HCT116 (cell line): ENCODE results near the gene LHPP. TPM values are rescaled to one million over a fixed set of nuclear protein-coding genes. Genes with fewer than 3 reads are reported as not detected.

ENCODE experiments used
- ATAC-seq: fragments of 200-7000 bp; cut with Tn5 transposase; 2 replicates; pipeline ENCODE4 v1.9.1; 2020; ENCODE audit warnings: mild to moderate bottlenecking, moderate library complexity
- BruUV-seq: library from RNA; stranded (reverse); fragments of 400-500 nt; replicated peaks from 2 replicates; lab custom pipeline; 2021; lab: Mats Ljungman, UMichigan
- CTCF ChIA-PET: fragments of 300-600 bp; sonication (Branson Sonifier 250); formaldehyde crosslinking; loops from one replicate; lab custom pipeline; 2021; ENCODE audit warnings: antibody characterized with exemption; lab: Charles Lee
- POLR2A ChIA-PET: fragments of 300-600, 350-600 bp; sonication (Branson Sonifier 250); formaldehyde crosslinking; loops from one replicate; lab custom pipeline; 2021; ENCODE audit warnings: antibody characterized with exemption; lab: Charles Lee
- RAD21 ChIA-PET, 2 experiments: fragments of 300-600 bp; sonication (Branson Sonifier 250); formaldehyde crosslinking; loops; one replicate each; lab custom pipeline; 2023; ENCODE audit warnings: low total read pairs in 2 of 2; ENCODE audit not compliant: uncharacterized antibody in 2 of 2, unreplicated experiment in 2 of 2, low non-redundant PET in 1 of 2; lab: Charles Lee
- DNase-seq: peaks from one replicate; pipeline ENCODE4 v3.0.0-alpha.2; 2010; ENCODE audit warnings: low read depth, low spot score
- H2AFZ ChIP-seq: fragments of 200-600 bp; shearing (Covaris generic), sonication (generic); 2 replicates; pipeline ENCODE4 v1.6.1; 2017; ENCODE audit warnings: low read depth, mixed run types, mixed read lengths, antibody characterized with exemption, low read length; ENCODE audit not compliant: poor library complexity, severe bottlenecking
- H3K27ac ChIP-seq: 2 replicates; pipeline ENCODE4 v1.5.1; 2012; ENCODE audit warnings: low read depth, low read length
- H3K27me3 ChIP-seq: fragments of 200-600 bp; sonication (generic); 2 replicates; pipeline ENCODE4 v1.6.1; 2016; ENCODE audit warnings: mixed run types, low read length, mixed read lengths; ENCODE audit not compliant: insufficient read depth
- H3K36me3 ChIP-seq, 2 experiments: fragments of 200-500 bp in 1 of 2; fragments of 200-600 bp in 1 of 2; sonication (Bioruptor generic) in 1 of 2; sonication (generic) in 1 of 2; 2 replicates each; pipeline versions ENCODE4 v1.5.1 to v1.6.1; 2014 to 2016; ENCODE audit warnings: low read length in 2 of 2, inconsistent platforms in 1 of 2, mixed read lengths in 1 of 2, mixed run types in 1 of 2; ENCODE audit not compliant: insufficient read depth in 2 of 2, control insufficient read depth in 1 of 2
- H3K4me1 ChIP-seq, 2 experiments: fragments of 200-600 bp in 1 of 2; sonication (generic) in 1 of 2; 2 replicates each; pipeline versions ENCODE4 v1.5.1 to v1.6.1; 2012 to 2017; ENCODE audit warnings: low read length in 2 of 2, inconsistent platforms in 1 of 2, mild to moderate bottlenecking in 1 of 2, mixed read lengths in 1 of 2, mixed run types in 1 of 2, moderate library complexity in 1 of 2; ENCODE audit not compliant: insufficient read depth in 2 of 2, control insufficient read depth in 1 of 2
- H3K4me2 ChIP-seq: fragments of 200-600 bp; sonication (generic); 2 replicates; pipeline ENCODE4 v1.6.1; 2017; ENCODE audit warnings: mixed run types, low read length, mixed read lengths
- H3K4me3 ChIP-seq, 2 experiments: fragments of 200-600 bp in 1 of 2; sonication (generic) in 1 of 2; replicated peaks in 1 of 2; 2 replicates each; pipeline ENCODE4 v1.5.1; 2011 to 2016; ENCODE audit warnings: low read length in 2 of 2, control low read depth in 1 of 2, low read depth in 1 of 2, mild to moderate bottlenecking in 1 of 2, mixed read lengths in 1 of 2, mixed run types in 1 of 2
- H3K79me2 ChIP-seq: fragments of 200-600 bp; sonication (generic); 2 replicates; pipeline ENCODE4 v1.6.1; 2017; ENCODE audit warnings: mild to moderate bottlenecking, mixed run types, low read length, moderate library complexity, mixed read lengths; ENCODE audit not compliant: insufficient read depth
- H3K9ac ChIP-seq: fragments of 200-600 bp; sonication (generic); 2 replicates; pipeline ENCODE4 v1.6.1; 2016; ENCODE audit warnings: low read length, mixed read lengths
- H3K9me2 ChIP-seq: fragments of 200-600 bp; sonication (generic), shearing (Covaris generic); 2 replicates; pipeline ENCODE4 v1.6.1; 2017; ENCODE audit warnings: mixed run types, mild to moderate bottlenecking, moderate library complexity; ENCODE audit not compliant: insufficient read depth
- H3K9me3 ChIP-seq, 2 experiments: fragments of 200-500 bp in 1 of 2; fragments of 200-600 bp in 1 of 2; sonication (Bioruptor generic) in 1 of 2; sonication (generic) in 1 of 2; 2 replicates each; pipeline ENCODE4 v1.6.1; 2014 to 2017; ENCODE audit warnings: low read length in 2 of 2, mixed read lengths in 2 of 2, inconsistent platforms in 1 of 2, low read depth in 1 of 2, mild to moderate bottlenecking in 1 of 2, mixed run types in 1 of 2, moderate library complexity in 1 of 2; ENCODE audit not compliant: control insufficient read depth in 1 of 2, insufficient read depth in 1 of 2
- H4K20me1 ChIP-seq: fragments of 200-600 bp; sonication (generic), shearing (Covaris generic); 2 replicates; pipeline ENCODE4 v1.6.1; 2017; ENCODE audit warnings: mixed run types, mild to moderate bottlenecking, moderate library complexity; ENCODE audit not compliant: insufficient read depth
- ATF3 ChIP-seq: IDR thresholded peaks from 2 replicates; pipeline ENCODE4 v1.6.1; 2012
- CEBPB ChIP-seq: IDR thresholded peaks from 2 replicates; pipeline ENCODE4 v1.6.1; 2012; ENCODE audit warnings: low read depth
- EGR1 ChIP-seq: IDR thresholded peaks from 2 replicates; pipeline ENCODE4 v1.6.1; 2012; ENCODE audit warnings: low read depth
- ELF1 ChIP-seq: IDR thresholded peaks from 2 replicates; pipeline ENCODE4 v1.6.1; 2012; ENCODE audit warnings: low read depth, borderline replicate concordance
- EZH2 ChIP-seq: fragments of 200-600 bp; sonication (generic); IDR thresholded peaks from 2 replicates; pipeline ENCODE4 v1.6.1; 2017; ENCODE audit warnings: antibody characterized with exemption, mixed run types
- EZH2phosphoT487 ChIP-seq: fragments of 200-600 bp; IDR thresholded peaks from 2 replicates; pipeline ENCODE4 v1.6.1; 2018; ENCODE audit warnings: antibody characterized with exemption, borderline replicate concordance
- JUND ChIP-seq: IDR thresholded peaks from 2 replicates; pipeline ENCODE4 v1.6.1; 2012
- MAX ChIP-seq: IDR thresholded peaks from 2 replicates; pipeline ENCODE4 v1.6.1; 2012
- POLR2A ChIP-seq: IDR thresholded peaks from 2 replicates; pipeline ENCODE4 v1.7.0; 2011; ENCODE audit warnings: borderline replicate concordance; ENCODE audit not compliant: insufficient read depth, insufficient read length; ENCODE audit errors: extremely low read depth
- RAD21 ChIP-seq: IDR thresholded peaks from 2 replicates; pipeline ENCODE4 v1.6.1; 2012; ENCODE audit warnings: low read depth, mild to moderate bottlenecking
- REST ChIP-seq: IDR thresholded peaks from 2 replicates; pipeline ENCODE4 v1.6.1; 2012; ENCODE audit warnings: low read depth
- SIN3A ChIP-seq: IDR thresholded peaks from 2 replicates; pipeline ENCODE4 v1.6.1; 2012; ENCODE audit warnings: low read depth
- SP1 ChIP-seq: IDR thresholded peaks from 2 replicates; pipeline ENCODE4 v1.6.1; 2012; ENCODE audit warnings: low read depth
- SRF ChIP-seq: IDR thresholded peaks from 2 replicates; pipeline ENCODE4 v1.6.1; 2012; ENCODE audit warnings: low read depth
- TCF7L2 ChIP-seq: IDR thresholded peaks from 2 replicates; pipeline ENCODE4 v1.7.0; 2011; ENCODE audit warnings: borderline replicate concordance, inconsistent platforms; ENCODE audit not compliant: insufficient read depth, insufficient read length; ENCODE audit errors: extremely low read depth
- YY1 ChIP-seq: IDR thresholded peaks from 2 replicates; pipeline ENCODE4 v1.6.1; 2011; ENCODE audit warnings: low read length, low read depth, moderate library complexity, mild to moderate bottlenecking; ENCODE audit not compliant: insufficient replicate concordance; ENCODE audit errors: extremely low read depth
- ZFX ChIP-seq: fragments of 450-650 bp; IDR thresholded peaks from 2 replicates; pipeline ENCODE4 v1.6.1; 2017
- ZNF274 ChIP-seq: fragments of 200-500 bp; sonication (Bioruptor generic); IDR thresholded peaks from 2 replicates; pipeline ENCODE4 v1.6.1; 2014; ENCODE audit warnings: mild to moderate bottlenecking, low read depth, low read length, inconsistent platforms
- intact Hi-C: fragments of 100-400 bp; cut with micrococcal nuclease; formaldehyde crosslinking; loops from 2 replicates; pipeline ENCODE4 v1.10.0; 2022
- total RNA-seq: library from RNA; stranded (reverse); gene quantifications from one replicate; pipeline ENCODE4 v1.2.1, GENCODE V29; 2021; ENCODE audit not compliant: unreplicated experiment

The LHPP gene
- total RNA-seq, 1 experiment from 2014 or later: 45.8 TPM

- Histone ChIP-seq H3K27ac (no peak overlapping the region), H2AFZ (no peak overlapping the region), H3K27me3 (no peaks in the 10 kb centered on the region), H3K9ac (no peak overlapping the region), H3K79me2 (no peaks in the 10 kb centered on the region), H3K9me3 (peaks cover 0 to 4% of the 10 kb centered on the region in 2 experiments; a peak in 1 of 4 replicates), H3K36me3 (peaks cover 0 to 9% of the 10 kb centered on the region in 2 experiments; a peak in 2 of 4 replicates), H3K4me2 (no peak overlapping the region), H4K20me1 (no peaks in the 10 kb centered on the region), H3K9me2 (no peaks in the 10 kb centered on the region), H3K4me3 (no peak overlapping the region), H3K4me1 (no peaks in the 10 kb centered on the region)
- RAD21 ChIA-PET: no interaction called here
- BruUV-seq: no TSS peak
- CTCF ChIA-PET: no interaction called here
- intact Hi-C loops: no loop called here
- TF ChIP-seq MAX: no peak
- no peak for TF ChIP-seq ELF1
- TF ChIP-seq SP1: no peak
- no peak for TF ChIP-seq SRF
- TF ChIP-seq RAD21: no peak
- no peak for TF ChIP-seq POLR2A
- no peak for TF ChIP-seq EZH2phosphoT487
- no peak for TF ChIP-seq TCF7L2
- no peak for TF ChIP-seq ATF3
- POLR2A ChIA-PET: no interaction called here
- DNase-seq: no peak
- no peak for ATAC-seq
Observed at GRCh38 chr10:124498056-124498455, 36.4 kb downstream of the LHPP start.

- H3K79me2 ChIP-seq: no peaks in the 10 kb centered on the region
- RAD21 ChIA-PET: no interaction called here
- no peak overlapping the region for H2AFZ ChIP-seq
- H3K9ac ChIP-seq: no peak overlapping the region
- H3K9me2 ChIP-seq: no peaks in the 10 kb centered on the region
- no peak overlapping the region for H3K27ac ChIP-seq
- no peak overlapping the region for H3K4me3 ChIP-seq
- ATAC-seq: no peak
- H3K9me3 ChIP-seq: peaks cover 0 to 4% of the 10 kb centered on the region in 2 experiments; a peak in 1 of 4 replicates
- TF ChIP-seq ELF1 (no peak), EZH2 (no peak), EGR1 (no peak), YY1 (no peak), ZNF274 (no peak), ATF3 (no peak), ZFX (no peak), TCF7L2 (no peak), REST (no peak), JUND (no peak), SIN3A (no peak), CEBPB (no peak), SP1 (no peak)
- no peak for DNase-seq
- POLR2A ChIA-PET: no interaction called here
- no peaks in the 10 kb centered on the region for H3K27me3 ChIP-seq
- H3K4me1 ChIP-seq: no peaks in the 10 kb centered on the region
- no peaks in the 10 kb centered on the region for H4K20me1 ChIP-seq
- CTCF ChIA-PET: no interaction called here
- intact Hi-C loops: no loop called here
- H3K4me2 ChIP-seq: no peak overlapping the region
- peaks cover 0 to 9% of the 10 kb centered on the region in 2 experiments; a peak in 2 of 4 replicates for H3K36me3 ChIP-seq
- no TSS peak for BruUV-seq
Observed at GRCh38 chr10:124500757-124501156, 39.1 kb downstream of the LHPP start.
